ENCODE results near the gene ZSWIM1. TPM values are rescaled to one million over a fixed set of nuclear protein-coding genes. Genes with fewer than 3 reads are reported as not detected.

ZSWIM1 gene
- polyA plus RNA-seq, 1 donor (not counting 4 experiments of a cell fraction or from before 2014, with no cell fraction given), result 4.4 TPM

DNA sequence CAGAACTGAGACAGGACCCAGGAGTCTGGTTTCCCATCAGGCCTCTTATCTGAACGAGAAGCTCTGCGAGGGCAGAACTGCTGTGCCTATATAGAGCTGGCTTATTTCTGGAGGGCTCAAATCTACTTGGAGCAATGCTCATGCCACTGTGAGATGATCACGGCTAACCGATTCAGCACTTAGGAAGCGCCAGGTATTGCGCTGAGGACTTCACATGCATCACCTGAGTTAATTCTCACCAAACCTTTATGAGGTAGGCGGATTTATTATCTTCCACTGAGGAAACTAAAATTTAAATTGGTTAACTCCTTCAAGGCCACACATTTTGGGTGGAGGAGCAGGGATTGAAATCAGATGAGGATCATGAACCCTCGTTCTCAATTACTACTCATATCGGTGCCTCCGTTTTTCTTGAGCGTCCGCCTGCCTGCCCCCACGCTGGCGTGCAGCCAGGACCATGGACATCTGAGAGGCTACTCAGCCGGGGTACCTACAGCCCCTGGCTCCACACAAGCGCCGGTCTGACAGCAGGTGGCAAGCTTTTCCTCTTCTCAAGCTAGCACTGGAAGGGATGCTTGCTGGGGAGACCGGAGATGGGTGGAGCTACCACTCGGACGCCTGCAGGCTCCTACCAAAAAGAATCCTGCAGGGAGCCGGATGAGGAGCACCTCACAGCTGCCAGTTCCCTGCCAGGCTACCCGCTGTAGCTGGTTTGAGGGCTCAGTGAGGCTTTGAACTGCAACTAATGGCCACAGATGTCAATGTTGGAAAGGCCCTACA is 52.4 kb downstream of the ZSWIM1 start:
- DNase-seq (ENCODE audit: low read depth, low spot score), result no peak

DNA sequence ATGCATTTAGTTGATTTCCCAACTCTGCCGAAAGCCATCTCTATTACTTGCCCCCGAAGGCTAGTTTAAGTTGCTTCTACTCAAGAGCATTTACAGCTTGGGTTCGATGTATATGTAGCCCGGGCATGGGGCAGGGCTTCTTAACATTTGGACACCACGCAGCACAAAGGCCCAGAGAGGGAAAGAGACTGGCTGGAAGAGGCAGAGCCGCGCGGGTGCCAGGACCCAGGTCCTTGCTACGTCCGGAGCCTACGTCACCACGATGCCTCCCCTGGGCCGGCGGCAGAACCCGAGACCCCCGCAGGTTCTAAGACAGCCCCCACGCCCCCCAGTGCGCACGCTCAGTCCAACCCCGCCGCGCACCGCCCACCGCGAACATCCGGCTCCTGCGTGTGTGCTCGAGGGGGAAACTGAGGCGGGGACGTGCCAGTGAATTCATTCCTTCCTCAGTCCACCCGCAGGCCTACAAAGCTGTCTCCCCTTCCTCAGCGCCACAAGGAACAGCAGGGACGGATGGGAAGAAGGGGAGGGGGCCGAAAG is 53.1 kb downstream of the ZSWIM1 start:
- H3K36me3 ChIP-seq (ENCODE audit: control insufficient read depth in 2 of 2, extremely low read depth in 1 of 2, insufficient read depth in 2 of 2, low read length in 2 of 2), result peaks cover 9 to 13% of the 10 kb centered on the region in 2 experiments
- peaks cover 33% of the 10 kb centered on the region for H3K79me2 ChIP-seq (ENCODE audit: control insufficient read depth, insufficient read depth, low read length)
- H3K4me2 ChIP-seq (ENCODE audit: control insufficient read depth, extremely low read depth, insufficient read depth, low read depth, low read length), result peak overlapping the region; percentile 100
- H3K4me1 ChIP-seq (ENCODE audit: control insufficient read depth, extremely low read depth, insufficient read depth, low read length), result peaks cover 14% of the 10 kb centered on the region
- no peaks in the 10 kb centered on the region for H3K9me1 ChIP-seq (ENCODE audit: control insufficient read depth, extremely low read depth, insufficient read depth, low read length)
- no peak for DNase-seq (ENCODE audit: low read depth, low spot score)
- H3K9me3 ChIP-seq (ENCODE audit: control insufficient read depth, low read depth, low read length), result no peaks in the 10 kb centered on the region
- no peaks in the 10 kb centered on the region for H3K27me3 ChIP-seq (ENCODE audit: control insufficient read depth, extremely low read depth, insufficient read depth, low read length)
- H3K27ac ChIP-seq (ENCODE audit: control insufficient read depth, insufficient read depth, low read length), result peak overlapping the region; percentile 97
- H3K4me3 ChIP-seq (ENCODE audit: control insufficient read depth in 2 of 3, extremely low read depth in 1 of 3, insufficient read depth in 2 of 3, low read depth in 1 of 3, low read length in 3 of 3), result peak overlapping the region; percentile 89 to 95 (median 92)
- H3K9ac ChIP-seq (ENCODE audit: control insufficient read depth, extremely low read depth, insufficient read depth, low read length), result peak overlapping the region; percentile 99
- H4K20me1 ChIP-seq (ENCODE audit: control insufficient read depth, extremely low read depth, insufficient read depth, low read length), result no peaks in the 10 kb centered on the region
- H2AFZ ChIP-seq (ENCODE audit: control insufficient read depth, low read length), result peak overlapping the region; percentile 88
- no peak for FAIRE-seq
- TF ChIP-seq, protein P1, sequence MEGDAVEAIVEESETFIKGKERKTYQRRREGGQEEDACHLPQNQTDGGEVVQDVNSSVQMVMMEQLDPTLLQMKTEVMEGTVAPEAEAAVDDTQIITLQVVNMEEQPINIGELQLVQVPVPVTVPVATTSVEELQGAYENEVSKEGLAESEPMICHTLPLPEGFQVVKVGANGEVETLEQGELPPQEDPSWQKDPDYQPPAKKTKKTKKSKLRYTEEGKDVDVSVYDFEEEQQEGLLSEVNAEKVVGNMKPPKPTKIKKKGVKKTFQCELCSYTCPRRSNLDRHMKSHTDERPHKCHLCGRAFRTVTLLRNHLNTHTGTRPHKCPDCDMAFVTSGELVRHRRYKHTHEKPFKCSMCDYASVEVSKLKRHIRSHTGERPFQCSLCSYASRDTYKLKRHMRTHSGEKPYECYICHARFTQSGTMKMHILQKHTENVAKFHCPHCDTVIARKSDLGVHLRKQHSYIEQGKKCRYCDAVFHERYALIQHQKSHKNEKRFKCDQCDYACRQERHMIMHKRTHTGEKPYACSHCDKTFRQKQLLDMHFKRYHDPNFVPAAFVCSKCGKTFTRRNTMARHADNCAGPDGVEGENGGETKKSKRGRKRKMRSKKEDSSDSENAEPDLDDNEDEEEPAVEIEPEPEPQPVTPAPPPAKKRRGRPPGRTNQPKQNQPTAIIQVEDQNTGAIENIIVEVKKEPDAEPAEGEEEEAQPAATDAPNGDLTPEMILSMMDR (optimal IDR thresholded peaks at IDR 0.05 in 1 of 3, IDR thresholded peaks at IDR 0.05 in 1 of 3, conservative IDR thresholded peaks at IDR 0.05 in 1 of 3; ENCODE audit: extremely low read depth in 1 of 3, insufficient read depth in 2 of 3, low read length in 3 of 3), result no peak
- TF ChIP-seq EZH2 (IDR thresholded peaks at IDR 0.05; ENCODE audit: low read length), result no peak
- dilution Hi-C loops (cut with MboI; ENCODE audit: extremely low pct_ligation_motif_present, low sequenced_read_pairs), result no loop called here

More for the DNA sequence above, 52.4 kb downstream of the ZSWIM1 start:
- Histone ChIP-seq H3K27ac (ENCODE audit: control insufficient read depth, insufficient read depth, low read length) (peak overlapping the region; percentile 97), H3K9me3 (ENCODE audit: control insufficient read depth, low read depth, low read length) (no peaks in the 10 kb centered on the region), H3K9ac (ENCODE audit: control insufficient read depth, extremely low read depth, insufficient read depth, low read length) (peak overlapping the region; percentile 99), H4K20me1 (ENCODE audit: control insufficient read depth, extremely low read depth, insufficient read depth, low read length) (no peaks in the 10 kb centered on the region), H2AFZ (ENCODE audit: control insufficient read depth, low read length) (peak overlapping the region; percentile 88), H3K4me3 (ENCODE audit: control insufficient read depth in 2 of 3, extremely low read depth in 1 of 3, insufficient read depth in 2 of 3, low read depth in 1 of 3, low read length in 3 of 3) (peak overlapping the region; percentile 89 to 95 (median 92)), H3K27me3 (ENCODE audit: control insufficient read depth, extremely low read depth, insufficient read depth, low read length) (no peaks in the 10 kb centered on the region), H3K36me3 (ENCODE audit: control insufficient read depth in 2 of 2, extremely low read depth in 1 of 2, insufficient read depth in 2 of 2, low read length in 2 of 2) (peaks cover 3 to 13% of the 10 kb centered on the region in 2 experiments), H3K9me1 (ENCODE audit: control insufficient read depth, extremely low read depth, insufficient read depth, low read length) (no peaks in the 10 kb centered on the region), H3K79me2 (ENCODE audit: control insufficient read depth, insufficient read depth, low read length) (peaks cover 33% of the 10 kb centered on the region), H3K4me1 (ENCODE audit: control insufficient read depth, extremely low read depth, insufficient read depth, low read length) (peaks cover 14% of the 10 kb centered on the region), H3K4me2 (ENCODE audit: control insufficient read depth, extremely low read depth, insufficient read depth, low read depth, low read length) (peak overlapping the region; percentile 100)
- dilution Hi-C loops (cut with MboI; ENCODE audit: extremely low pct_ligation_motif_present, low sequenced_read_pairs), result no loop called here
- no peak for FAIRE-seq
- TF ChIP-seq EZH2 (IDR thresholded peaks at IDR 0.05; ENCODE audit: low read length), result no peak
- TF ChIP-seq, protein P1 (optimal IDR thresholded peaks at IDR 0.05 in 1 of 3, IDR thresholded peaks at IDR 0.05 in 1 of 3, conservative IDR thresholded peaks at IDR 0.05 in 1 of 3; ENCODE audit: extremely low read depth in 1 of 3, insufficient read depth in 2 of 3, low read length in 3 of 3), result peak; percentile 30 to 51 (median 39)

Other genes with a start within 250 kb of the ZSWIM1 start
- not detected in 3 replicates for gene WFDC9, start 249.9 kb upstream of the ZSWIM1 start, polyA plus RNA-seq
- not detected in 3 replicates for gene WFDC11, start 211.0 kb upstream of the ZSWIM1 start, polyA plus RNA-seq
- not detected in 3 replicates for gene WFDC13, start 179.2 kb upstream of the ZSWIM1 start, polyA plus RNA-seq
- gene WFDC10B, start 176.2 kb upstream of the ZSWIM1 start, polyA plus RNA-seq, result 0.10 TPM in 1 of 3 replicates, not detected in the others
- not detected in 3 replicates for gene SPINT4, start 158.9 kb upstream of the ZSWIM1 start, polyA plus RNA-seq
- gene WFDC3, start 89.3 kb upstream of the ZSWIM1 start, polyA plus RNA-seq, result 0.58 to 1.5 TPM (median 1.0 TPM) in 3 replicates
- 24.9 to 43.3 TPM (median 36.1 TPM) in 3 replicates for gene DNTTIP1, start 89.3 kb upstream of the ZSWIM1 start, polyA plus RNA-seq
- gene UBE2C, start 68.6 kb upstream of the ZSWIM1 start, polyA plus RNA-seq, result 9.1 to 69.8 TPM (median 46.6 TPM) in 3 replicates
- 0.16 TPM in 1 of 3 replicates, not detected in the others for gene TNNC2, start 53.9 kb upstream of the ZSWIM1 start, polyA plus RNA-seq
- 5.2 to 8.6 TPM (median 6.9 TPM) in 3 replicates for gene SNX21, start 47.4 kb upstream of the ZSWIM1 start, polyA plus RNA-seq
- 23.9 to 41.5 TPM (median 24.3 TPM) in 3 replicates for gene ACOT8, start 23.8 kb upstream of the ZSWIM1 start, polyA plus RNA-seq
- gene ZSWIM3, start 23.6 kb upstream of the ZSWIM1 start, polyA plus RNA-seq, result 2.0 to 2.7 TPM (median 2.3 TPM) in 3 replicates
- 0.19 TPM in 1 of 3 replicates, not detected in the others for gene SPATA25, start 6.4 kb downstream of the ZSWIM1 start, polyA plus RNA-seq
- gene NEURL2, start 10.0 kb downstream of the ZSWIM1 start, polyA plus RNA-seq, result 0.49 to 0.97 TPM (median 0.54 TPM) in 3 replicates
- 38.6 to 69.4 TPM (median 48.6 TPM) in 3 replicates for gene CTSA, start 10.1 kb downstream of the ZSWIM1 start, polyA plus RNA-seq
- 26.3 to 58.1 TPM (median 46.5 TPM) in 3 replicates for gene PLTP, start 30.9 kb downstream of the ZSWIM1 start, polyA plus RNA-seq
- 5.4 to 12.7 TPM (median 7.0 TPM) in 3 replicates for gene PCIF1, start 53.5 kb downstream of the ZSWIM1 start, polyA plus RNA-seq
- gene ZNF335, start 91.0 kb downstream of the ZSWIM1 start, polyA plus RNA-seq, result 5.8 to 9.1 TPM (median 6.8 TPM) in 3 replicates
- gene MMP9, start 127.7 kb downstream of the ZSWIM1 start, polyA plus RNA-seq, result 0.18 to 1.1 TPM (median 0.68 TPM) in 3 replicates
- gene SLC12A5, start 148.0 kb downstream of the ZSWIM1 start, polyA plus RNA-seq, result 0.42 to 1.0 TPM in 2 of 3 replicates, not detected in the other
- gene NCOA5, start 208.7 kb downstream of the ZSWIM1 start, polyA plus RNA-seq, result 12.8 to 23.9 TPM (median 17.6 TPM) in 3 replicates
- gene CD40, start 237.1 kb downstream of the ZSWIM1 start, polyA plus RNA-seq, result 13.4 to 16.7 TPM (median 16.4 TPM) in 3 replicates